GM23248 (cell line): ENCODE data around the gene HBG1. TPM values are rescaled to one million over a fixed set of nuclear protein-coding genes. Genes with fewer than 3 reads are reported as not detected.
A peak's percentile ranks its signal among the peaks of the same experiment; 100 is the strongest.

Source experiments
- DNase-seq: peaks from one replicate; pipeline ENCODE4 v3.0.0-alpha.2; 2015
- H2AFZ ChIP-seq: fragments of 200-600 bp; sonication (generic); 2 replicates; pipeline ENCODE4 v1.6.1; 2016; ENCODE audit warnings: antibody characterized with exemption
- H3F3A ChIP-seq: fragments of 200-600 bp; sonication (generic); 2 replicates; pipeline ENCODE4 v1.6.1; 2016; ENCODE audit warnings: mild to moderate bottlenecking, antibody characterized with exemption, mixed run types; ENCODE audit not compliant: insufficient read depth
- H3K27ac ChIP-seq: fragments of 200-600 bp; sonication (generic); 2 replicates; pipeline ENCODE4 v1.5.1; 2016; ENCODE audit warnings: mild to moderate bottlenecking
- H3K27me3 ChIP-seq: fragments of 200-600 bp; sonication (generic); replicated peaks from 2 replicates; pipeline ENCODE4 v1.6.1; 2016; ENCODE audit warnings: mild to moderate bottlenecking; ENCODE audit not compliant: insufficient read depth
- H3K36me3 ChIP-seq: fragments of 200-600 bp; sonication (generic); 2 replicates; pipeline ENCODE4 v1.6.1; 2016; ENCODE audit warnings: low read depth, mild to moderate bottlenecking
- H3K4me1 ChIP-seq: fragments of 200-600 bp; sonication (generic); 2 replicates; pipeline ENCODE4 v1.6.1; 2016; ENCODE audit warnings: mild to moderate bottlenecking; ENCODE audit not compliant: insufficient read depth
- H3K4me2 ChIP-seq: fragments of 200-600 bp; sonication (generic); one replicate; pipeline ENCODE4 v1.6.1; 2016; ENCODE audit warnings: mild to moderate bottlenecking; ENCODE audit not compliant: unreplicated experiment
- H3K4me3 ChIP-seq: fragments of 200-600 bp; sonication (generic); 2 replicates; pipeline ENCODE4 v1.5.1; 2016; ENCODE audit warnings: mild to moderate bottlenecking
- H3K79me2 ChIP-seq: fragments of 200-600 bp; sonication (generic); 2 replicates; pipeline ENCODE4 v1.6.1; 2016; ENCODE audit warnings: mild to moderate bottlenecking; ENCODE audit not compliant: insufficient read depth
- H3K9ac ChIP-seq: fragments of 200-600 bp; sonication (generic); 2 replicates; pipeline ENCODE4 v1.6.1; 2016; ENCODE audit warnings: mild to moderate bottlenecking
- H3K9me2 ChIP-seq: fragments of 200-600 bp; sonication (generic); 2 replicates; pipeline ENCODE4 v1.6.1; 2016; ENCODE audit warnings: mixed run types, mild to moderate bottlenecking, moderate library complexity; ENCODE audit not compliant: insufficient read depth
- H3K9me3 ChIP-seq: fragments of 200-600 bp; sonication (generic); one replicate; pipeline ENCODE4 v1.6.1; 2017; ENCODE audit warnings: low read depth
- H4K20me1 ChIP-seq: fragments of 200-600 bp; sonication (generic); 2 replicates; pipeline ENCODE4 v1.6.0; 2016; ENCODE audit not compliant: insufficient read depth
- EZH2 ChIP-seq: fragments of 200-600 bp; sonication (generic); IDR thresholded peaks from 2 replicates; pipeline ENCODE4 v1.6.1; 2018; ENCODE audit warnings: antibody characterized with exemption, mild to moderate bottlenecking; ENCODE audit not compliant: insufficient read depth, poor library complexity, severe bottlenecking
- EZH2phosphoT487 ChIP-seq: fragments of 200-600 bp; sonication (generic); IDR thresholded peaks from 2 replicates; pipeline ENCODE4 v1.6.1; 2018; ENCODE audit warnings: antibody characterized with exemption, moderate library complexity, mild to moderate bottlenecking, low read depth; ENCODE audit not compliant: insufficient read depth
- WGBS, 2 experiments: methylation state at CpG; one replicate each; pipeline ENCODE4 v1.1.6; 2015 to 2017; ENCODE audit warnings: low lambda C conversion rate in 2 of 2, low coverage in 1 of 2; ENCODE audit errors: missing lambda C conversion rate in 2 of 2; 5-methylcytosine and 5-hydroxymethylcytosine counted together
- in situ Hi-C: fragments of 300-500 bp; cut with MboI; formaldehyde crosslinking; loops from 2 replicates; pipeline ENCODE4 v1.15.0; 2020
- polyA plus RNA-seq: library from polyadenylated mRNA; unstranded; fragments of >200 nt; fragmentation: Nextera tagmentation; extraction: Ambion mirVana; gene quantifications from 2 replicates; pipeline ENCODE4 v1.2.1, GENCODE V29; 2016
- total RNA-seq: library from RNA; depleted of rRNA; stranded (reverse); fragments of >200 nt; shearing (Covaris generic); gene quantifications from 2 replicates; pipeline ENCODE4 v1.2.3, GENCODE V29; 2014

HBG1 gene
- total and polyA plus RNA-seq, 2 experiments from 2014 or later = not detected

DNA sequence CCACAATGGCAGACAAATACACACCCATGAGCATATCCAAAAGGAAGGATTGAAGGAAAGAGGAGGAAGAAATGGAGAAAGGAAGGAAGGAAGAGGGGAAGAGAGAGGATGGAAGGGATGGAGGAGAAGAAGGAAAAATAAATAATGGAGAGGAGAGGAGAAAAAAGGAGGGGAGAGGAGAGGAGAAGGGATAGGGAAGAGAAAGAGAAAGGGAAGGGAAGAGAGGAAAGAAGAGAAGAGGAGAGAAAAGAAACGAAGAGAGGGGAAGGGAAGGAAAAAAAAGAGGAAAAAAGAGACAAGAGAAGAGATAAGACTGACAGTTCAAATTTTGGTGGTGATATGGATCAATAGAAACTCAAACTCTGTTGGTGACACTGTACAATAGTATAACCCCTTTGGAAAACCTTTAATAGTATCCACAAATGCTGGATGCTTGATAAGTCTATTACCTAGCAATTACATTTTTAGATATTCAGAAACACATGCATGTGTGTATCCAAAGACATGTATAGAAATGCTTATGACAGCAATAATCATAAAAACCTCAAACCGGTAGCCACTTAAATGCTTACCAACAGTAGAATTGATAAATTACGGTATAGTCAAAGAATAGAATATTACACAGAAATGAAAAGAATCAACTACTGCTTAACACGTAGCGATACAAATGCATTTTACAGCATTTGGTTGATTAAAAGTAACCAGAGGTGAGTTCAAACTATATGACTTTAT lies 14.1 kb downstream of the HBG1 start:
- no peak overlapping the region for H3K4me3 ChIP-seq
- no peak overlapping the region for H3K9ac ChIP-seq
- H3K27me3 ChIP-seq = no peaks in the 10 kb centered on the region
- no peak overlapping the region for H3K4me2 ChIP-seq
- 68 to 76% methylated on average over 4 to 5 of the region's 5 CpGs for WGBS, 2 experiments
- H3K9me2 ChIP-seq = no peaks in the 10 kb centered on the region
- 0 out of 2 replicates have a peak, but pooled peaks cover 5% of the 10 kb centered on the region for H3F3A ChIP-seq
- no peaks in the 10 kb centered on the region; the same call in 1 of the 2 replicates for H3K4me1 ChIP-seq
- no peaks in the 10 kb centered on the region for H3K79me2 ChIP-seq
- no peak overlapping the region for H2AFZ ChIP-seq
- in situ Hi-C loops = no loop called here
- H3K27ac ChIP-seq = no peak overlapping the region
- no peaks in the 10 kb centered on the region for H4K20me1 ChIP-seq
- H3K36me3 ChIP-seq = no peaks in the 10 kb centered on the region
- no peak for DNase-seq
- TF ChIP-seq EZH2 (no peak), EZH2phosphoT487 (no peak)
- no peaks in the 10 kb centered on the region for H3K9me3 ChIP-seq

DNA sequence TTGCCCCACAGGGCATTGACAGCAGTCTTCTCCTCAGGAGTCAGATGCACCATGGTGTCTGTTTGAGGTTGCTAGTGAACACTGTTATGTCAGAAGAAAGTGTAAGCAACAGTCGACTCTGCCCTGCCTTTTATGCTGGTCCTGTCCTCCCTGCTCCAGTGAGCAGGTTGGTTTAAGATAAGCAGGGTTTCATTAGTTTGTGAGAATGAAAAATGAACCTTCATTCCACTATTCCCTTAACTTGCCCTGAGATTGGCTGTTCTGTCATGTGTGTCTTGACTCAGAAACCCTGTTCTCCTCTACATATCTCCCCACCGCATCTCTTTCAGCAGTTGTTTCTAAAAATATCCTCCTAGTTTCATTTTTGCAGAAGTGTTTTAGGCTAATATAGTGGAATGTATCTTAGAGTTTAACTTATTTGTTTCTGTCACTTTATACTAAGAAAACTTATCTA lies 15.2 kb downstream of the HBG1 start, which contains the start of gene HBD:
HBD (minus strand) TSS at position 103 of the 454 bp plus-strand sequence; CDS start at position 53, 50 bp downstream.
- Histone ChIP-seq H3K4me1 (no peaks in the 10 kb centered on the region; the same call in 1 of the 2 replicates), H3K9me3 (no peaks in the 10 kb centered on the region), H3K27me3 (no peaks in the 10 kb centered on the region), H4K20me1 (no peaks in the 10 kb centered on the region), H3K79me2 (no peaks in the 10 kb centered on the region), H3K4me3 (peak within 1 kb of the TSS; percentile 17), H3K4me2 (peak within 1 kb of the TSS; percentile 39), H3F3A (0 out of 2 replicates have a peak, but pooled peaks cover 5% of the 10 kb centered on the region), H3K9ac (no peak within 1 kb of the TSS), H2AFZ (peak within 1 kb of the TSS; percentile 56), H3K27ac (no peak within 1 kb of the TSS), H3K36me3 (no peaks in the 10 kb centered on the region), H3K9me2 (no peaks in the 10 kb centered on the region)
- DNase-seq = peak; percentile 64
- WGBS, 2 experiments = 7 to 27% methylated on average over 2 of the region's 2 CpGs
- in situ Hi-C loops = no loop called here
- TF ChIP-seq EZH2phosphoT487 (no peak), EZH2 (no peak)

DNA sequence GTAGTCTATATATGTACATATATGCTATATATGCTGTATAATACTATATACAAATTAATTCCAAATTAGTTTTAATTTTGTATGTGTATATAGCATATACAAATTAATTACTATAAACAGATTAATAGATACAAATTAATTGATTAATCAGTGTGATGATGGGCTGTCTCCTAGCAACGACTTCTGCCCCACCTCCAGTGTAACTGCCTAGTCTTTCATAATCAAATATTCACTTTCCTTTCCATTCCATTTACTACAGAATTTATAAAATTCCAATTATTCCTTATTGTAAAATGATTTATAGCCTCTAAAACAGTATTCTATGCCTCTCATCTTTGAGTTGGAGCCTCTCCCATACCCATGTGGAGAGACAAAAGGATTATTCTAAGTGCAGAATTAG lies 16.4 kb downstream of the HBG1 start:
- in situ Hi-C loops = no loop called here
- DNase-seq = no peak
- Histone ChIP-seq H2AFZ (no peak overlapping the region), H3K36me3 (no peaks in the 10 kb centered on the region), H3K9ac (no peak overlapping the region), H3K4me3 (no peak overlapping the region), H3K9me3 (no peaks in the 10 kb centered on the region), H4K20me1 (no peaks in the 10 kb centered on the region), H3F3A (0 out of 2 replicates have a peak, but pooled peaks cover 5% of the 10 kb centered on the region), H3K79me2 (no peaks in the 10 kb centered on the region), H3K27ac (no peak overlapping the region), H3K9me2 (no peaks in the 10 kb centered on the region), H3K4me2 (no peak overlapping the region), H3K4me1 (no peaks in the 10 kb centered on the region; the same call in 1 of the 2 replicates), H3K27me3 (no peaks in the 10 kb centered on the region)
- no peak for TF ChIP-seq EZH2
- no peak for TF ChIP-seq EZH2phosphoT487
- 68 to 75% methylated on average over 1 of the region's 1 CpG for WGBS, 2 experiments

DNA sequence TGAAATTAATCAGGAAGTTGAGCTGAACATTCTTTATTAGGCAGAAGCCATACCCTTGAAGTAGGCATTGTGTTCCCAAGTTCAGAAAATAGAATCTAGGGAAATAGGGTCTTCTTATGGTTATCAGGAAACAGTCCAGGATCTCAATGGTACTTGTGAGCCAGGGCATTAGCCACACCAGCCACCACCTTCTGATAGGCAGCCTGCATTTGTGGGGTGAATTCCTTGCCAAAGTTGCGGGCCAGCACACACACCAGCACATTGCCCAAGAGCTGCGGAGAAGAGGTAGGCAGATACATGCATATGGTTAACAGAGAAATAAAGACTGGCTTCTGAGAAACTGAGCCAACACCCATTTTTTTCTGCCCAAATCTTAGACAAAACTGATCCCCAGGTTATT lies 16.8 kb downstream of the HBG1 start:
- DNase-seq = no peak
- Histone ChIP-seq H3K27ac (no peak overlapping the region), H3K4me2 (no peak overlapping the region), H3K79me2 (no peaks in the 10 kb centered on the region), H3K27me3 (no peaks in the 10 kb centered on the region), H3K4me1 (no peaks in the 10 kb centered on the region; the same call in 1 of the 2 replicates), H3K36me3 (no peaks in the 10 kb centered on the region), H2AFZ (no peak overlapping the region), H3K9me3 (no peaks in the 10 kb centered on the region), H3K9ac (no peak overlapping the region), H4K20me1 (no peaks in the 10 kb centered on the region), H3K4me3 (no peak overlapping the region), H3F3A (0 out of 2 replicates have a peak, but pooled peaks cover 5% of the 10 kb centered on the region), H3K9me2 (no peaks in the 10 kb centered on the region)
- in situ Hi-C loops = no loop called here
- TF ChIP-seq EZH2phosphoT487 (no peak), EZH2 (no peak)
- WGBS, 2 experiments = 84% methylated on average over 2 of the region's 2 CpGs
